ENCODE data around the gene SGSM2. TPM values are rescaled to one million over a fixed set of nuclear protein-coding genes. Genes with fewer than 3 reads are reported as not detected.

The SGSM2 gene, protein sequence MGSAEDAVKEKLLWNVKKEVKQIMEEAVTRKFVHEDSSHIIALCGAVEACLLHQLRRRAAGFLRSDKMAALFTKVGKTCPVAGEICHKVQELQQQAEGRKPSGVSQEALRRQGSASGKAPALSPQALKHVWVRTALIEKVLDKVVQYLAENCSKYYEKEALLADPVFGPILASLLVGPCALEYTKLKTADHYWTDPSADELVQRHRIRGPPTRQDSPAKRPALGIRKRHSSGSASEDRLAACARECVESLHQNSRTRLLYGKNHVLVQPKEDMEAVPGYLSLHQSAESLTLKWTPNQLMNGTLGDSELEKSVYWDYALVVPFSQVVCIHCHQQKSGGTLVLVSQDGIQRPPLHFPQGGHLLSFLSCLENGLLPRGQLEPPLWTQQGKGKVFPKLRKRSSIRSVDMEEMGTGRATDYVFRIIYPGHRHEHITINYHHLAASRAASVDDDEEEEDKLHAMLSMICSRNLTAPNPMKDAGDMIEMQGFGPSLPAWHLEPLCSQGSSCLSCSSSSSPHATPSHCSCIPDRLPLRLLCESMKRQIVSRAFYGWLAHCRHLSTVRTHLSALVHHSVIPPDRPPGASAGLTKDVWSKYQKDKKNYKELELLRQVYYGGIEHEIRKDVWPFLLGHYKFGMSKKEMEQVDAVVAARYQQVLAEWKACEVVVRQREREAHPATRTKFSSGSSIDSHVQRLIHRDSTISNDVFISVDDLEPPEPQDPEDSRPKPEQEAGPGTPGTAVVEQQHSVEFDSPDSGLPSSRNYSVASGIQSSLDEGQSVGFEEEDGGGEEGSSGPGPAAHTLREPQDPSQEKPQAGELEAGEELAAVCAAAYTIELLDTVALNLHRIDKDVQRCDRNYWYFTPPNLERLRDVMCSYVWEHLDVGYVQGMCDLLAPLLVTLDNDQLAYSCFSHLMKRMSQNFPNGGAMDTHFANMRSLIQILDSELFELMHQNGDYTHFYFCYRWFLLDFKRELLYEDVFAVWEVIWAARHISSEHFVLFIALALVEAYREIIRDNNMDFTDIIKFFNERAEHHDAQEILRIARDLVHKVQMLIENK
- total RNA-seq (10 to 100 TPM; 35.1 to 50.6 (median 45.9) TPM), polyA plus RNA-seq (10 to 100 TPM in 1 of 2 donors, 1 to 10 TPM in 1; 9.3 to 42.0 TPM)
- long read RNA-seq, donor 1, transcript SGSM2-208 (1 exons, 2,419 nt): major isoform, 7 of 74 reads
- long read RNA-seq, donor 1, partial matches to known transcripts: 39 of 74 reads
- long read RNA-seq, donor 1, other reads (novel, unspliced or antisense): 25 of 74 reads
- long read RNA-seq, donor 2, full-length matches to known transcripts: 8 of 8 reads
- long read RNA-seq, donor 2, partial matches to known transcripts: 0 of 8 reads
- long read RNA-seq, donor 2, other reads (novel, unspliced or antisense): 0 of 8 reads
- long read RNA-seq, donor 3, full-length matches to known transcripts: 19 of 95 reads
- long read RNA-seq, donor 3, partial matches to known transcripts: 38 of 95 reads
- long read RNA-seq, donor 3, other reads (novel, unspliced or antisense): 38 of 95 reads

DNA sequence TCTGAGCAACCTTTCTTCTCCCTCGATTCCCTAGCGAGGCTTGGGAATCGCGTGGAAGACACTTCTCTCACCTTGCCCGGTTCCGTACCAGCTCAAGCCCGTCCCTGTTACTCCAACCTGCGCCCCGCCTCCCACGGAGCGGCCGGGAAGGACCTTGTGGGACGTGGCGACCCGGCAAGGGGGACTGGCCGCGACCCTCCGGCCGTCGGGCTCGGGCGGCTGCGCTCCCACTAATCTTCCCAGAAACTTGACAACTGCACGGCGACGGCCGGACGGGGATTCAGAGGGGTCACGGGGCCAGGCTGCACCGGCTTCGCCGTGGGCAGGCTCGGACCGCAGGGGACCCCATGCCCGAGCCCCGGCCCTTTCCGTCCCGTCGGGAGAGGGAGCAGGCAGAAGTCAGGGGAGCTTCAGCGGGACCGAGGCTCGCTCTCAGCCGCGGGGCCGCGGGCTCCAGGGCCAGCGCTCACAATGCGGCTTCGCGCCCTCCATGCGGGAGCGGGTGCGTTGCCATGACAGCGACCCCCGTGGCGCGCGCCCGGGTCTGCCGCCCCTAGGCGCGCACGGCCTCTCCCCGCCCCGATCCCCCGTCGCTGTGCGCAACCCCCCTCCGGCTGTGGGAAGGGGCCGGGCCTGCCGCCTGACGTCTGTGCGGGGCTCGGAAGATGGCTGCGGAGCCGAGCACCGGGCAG lies at the start of gene SGSM2:
Gene SGSM2, plus strand, starts transcription at position 650 of the 692 bp plus-strand sequence. CDS start 188 bp downstream, outside the sequence.
- no peaks in the 10 kb centered on the region for H3K9me3 ChIP-seq
- H3K27me3 ChIP-seq: no peaks in the 10 kb centered on the region
- peaks cover 5% of the 10 kb centered on the region for H3K4me1 ChIP-seq (ENCODE audit: insufficient read depth)
- 0 to 1% (median 0%) methylated on average over 29 to 77 of the region's 77 CpGs for WGBS, 3 donors
- no peaks in the 10 kb centered on the region for H3K36me3 ChIP-seq
- no peak for TF ChIP-seq EP300 (IDR thresholded peaks at IDR 0.05)
- no peak for TF ChIP-seq POLR2A (IDR thresholded peaks at IDR 0.05)
- TF ChIP-seq, protein P1, sequence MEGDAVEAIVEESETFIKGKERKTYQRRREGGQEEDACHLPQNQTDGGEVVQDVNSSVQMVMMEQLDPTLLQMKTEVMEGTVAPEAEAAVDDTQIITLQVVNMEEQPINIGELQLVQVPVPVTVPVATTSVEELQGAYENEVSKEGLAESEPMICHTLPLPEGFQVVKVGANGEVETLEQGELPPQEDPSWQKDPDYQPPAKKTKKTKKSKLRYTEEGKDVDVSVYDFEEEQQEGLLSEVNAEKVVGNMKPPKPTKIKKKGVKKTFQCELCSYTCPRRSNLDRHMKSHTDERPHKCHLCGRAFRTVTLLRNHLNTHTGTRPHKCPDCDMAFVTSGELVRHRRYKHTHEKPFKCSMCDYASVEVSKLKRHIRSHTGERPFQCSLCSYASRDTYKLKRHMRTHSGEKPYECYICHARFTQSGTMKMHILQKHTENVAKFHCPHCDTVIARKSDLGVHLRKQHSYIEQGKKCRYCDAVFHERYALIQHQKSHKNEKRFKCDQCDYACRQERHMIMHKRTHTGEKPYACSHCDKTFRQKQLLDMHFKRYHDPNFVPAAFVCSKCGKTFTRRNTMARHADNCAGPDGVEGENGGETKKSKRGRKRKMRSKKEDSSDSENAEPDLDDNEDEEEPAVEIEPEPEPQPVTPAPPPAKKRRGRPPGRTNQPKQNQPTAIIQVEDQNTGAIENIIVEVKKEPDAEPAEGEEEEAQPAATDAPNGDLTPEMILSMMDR (IDR thresholded peaks at IDR 0.05): no peak
- peak within 1 kb of the TSS; percentile 73 to 86 for H3K27ac ChIP-seq
- H3K4me3 ChIP-seq: peak within 1 kb of the TSS; percentile 76
- intact Hi-C loops (cut with DNase I): no loop called here
- peak; percentile 64 to 83 (median 73) for DNase-seq

DNA sequence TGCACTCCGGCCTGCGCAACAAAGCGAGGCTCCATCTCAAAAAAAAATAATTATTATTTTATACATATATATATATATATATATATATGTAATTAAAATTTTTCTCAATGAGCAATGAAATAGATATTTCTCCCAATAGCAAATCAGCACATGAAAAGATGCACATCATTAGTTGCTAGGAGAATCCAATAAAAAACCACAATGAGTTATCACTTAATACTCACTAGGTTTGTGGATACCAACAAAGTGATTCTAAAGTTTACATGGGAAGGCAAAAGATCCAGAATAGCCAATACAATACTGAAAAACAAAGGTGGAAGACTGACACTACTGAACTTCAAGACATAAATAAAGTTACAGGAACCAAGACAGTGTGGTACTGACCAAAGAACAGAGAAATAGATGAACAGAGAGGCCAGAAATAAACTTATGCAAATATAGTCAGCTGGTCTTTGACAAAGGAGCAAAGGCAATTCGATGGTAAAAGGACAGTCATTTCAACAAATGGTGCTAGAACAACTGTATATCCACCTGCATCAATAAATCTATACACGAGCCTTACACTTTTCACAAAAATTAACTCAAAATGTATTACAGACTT lies 47.3 kb upstream of the SGSM2 start:
- TF ChIP-seq, protein P1 (IDR thresholded peaks at IDR 0.05): no peak
- no peak for TF ChIP-seq EP300 (IDR thresholded peaks at IDR 0.05)
- TF ChIP-seq POLR2A (IDR thresholded peaks at IDR 0.05): no peak
- 93 to 97% (median 94%) methylated on average over 5 of the region's 5 CpGs for WGBS, 3 donors
- H3K27ac ChIP-seq: no peak overlapping the region
- H3K4me3 ChIP-seq: no peak overlapping the region
- H3K4me1 ChIP-seq (ENCODE audit: insufficient read depth): no peaks in the 10 kb centered on the region
- intact Hi-C loops (cut with DNase I): no loop called here
- H3K27me3 ChIP-seq: no peaks in the 10 kb centered on the region
- DNase-seq: no peak
- H3K36me3 ChIP-seq: no peaks in the 10 kb centered on the region
- no peaks in the 10 kb centered on the region for H3K9me3 ChIP-seq

DNA sequence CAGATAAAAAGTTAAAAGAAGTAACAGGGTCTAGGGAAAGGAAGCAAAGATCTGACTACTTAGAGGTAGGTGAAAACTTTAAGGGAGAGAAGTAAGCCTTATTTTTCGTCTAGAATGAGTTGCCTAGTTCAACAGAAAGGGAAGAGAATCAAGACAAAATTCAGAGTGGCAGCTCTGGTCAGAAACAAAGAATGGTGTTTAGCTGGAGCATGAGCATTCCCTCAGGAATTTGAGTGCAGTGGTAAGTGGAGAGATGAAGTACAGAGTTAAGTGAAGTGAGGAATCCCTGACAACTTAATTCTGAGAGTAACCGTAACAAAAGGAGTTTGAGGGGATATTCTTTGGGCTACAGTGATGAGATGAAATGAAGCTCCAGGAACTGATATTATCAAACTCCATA lies 45.2 kb upstream of the SGSM2 start:
- no peaks in the 10 kb centered on the region for H3K36me3 ChIP-seq
- intact Hi-C loops (cut with DNase I): no loop called here
- no peak for TF ChIP-seq POLR2A (IDR thresholded peaks at IDR 0.05)
- no peak for DNase-seq
- no peak overlapping the region for H3K27ac ChIP-seq
- H3K27me3 ChIP-seq: no peaks in the 10 kb centered on the region
- no peak overlapping the region for H3K4me3 ChIP-seq
- no peaks in the 10 kb centered on the region for H3K9me3 ChIP-seq
- no peaks in the 10 kb centered on the region for H3K4me1 ChIP-seq (ENCODE audit: insufficient read depth)
- WGBS, 3 donors: 82 to 90% (median 82%) methylated on average over 2 of the region's 2 CpGs

GRCh38 chr17:2295575-2295974 lies 41.7 kb upstream of the SGSM2 start:
- intact Hi-C loops (cut with DNase I): no loop called here
- H3K27me3 ChIP-seq: no peaks in the 10 kb centered on the region
- WGBS, 3 donors: 68 to 77% (median 71%) methylated on average over 1 of the region's 1 CpG
- no peak overlapping the region for H3K27ac ChIP-seq
- DNase-seq: no peak
- no peaks in the 10 kb centered on the region for H3K36me3 ChIP-seq
- TF ChIP-seq POLR2A (IDR thresholded peaks at IDR 0.05): no peak
- no peak for TF ChIP-seq EP300 (IDR thresholded peaks at IDR 0.05)
- TF ChIP-seq, protein P1 (IDR thresholded peaks at IDR 0.05): no peak
- no peak overlapping the region for H3K4me3 ChIP-seq
- H3K4me1 ChIP-seq (ENCODE audit: insufficient read depth): no peaks in the 10 kb centered on the region
- H3K9me3 ChIP-seq: no peaks in the 10 kb centered on the region
